Uterus (tissue), 2 donors: ENCODE measurements around the gene HDGFL2.

Experiments
- CTCF ChIP-seq, 4 experiments: fragments of 200-600 bp in 2 of 4; fragments of 450-650 bp in 2 of 4; sonication (generic) in 2 of 4; IDR thresholded peaks; one replicate each; pipeline ENCODE4 v1.5.1; 2016 to 2019; ENCODE audit warnings: antibody characterized with exemption in 4 of 4, mild to moderate bottlenecking in 2 of 4, moderate library complexity in 1 of 4
- POLR2A ChIP-seq, 2 donors: fragments of 450-650 bp; IDR thresholded peaks; one replicate each; pipeline ENCODE4 v1.6.1; 2016; ENCODE audit warnings: antibody characterized with exemption in 2 of 2, mild to moderate bottlenecking in 1 of 2, moderate library complexity in 1 of 2

GRCh38 chr19:4518345-4519171 is 46.5 kb downstream of the HDGFL2 start, which contains the start of gene PLIN4:
- TF ChIP-seq CTCF (IDR thresholded peaks at IDR 0.05) (peak in 1 of 4 experiments; percentile 11), POLR2A (IDR thresholded peaks at IDR 0.05) (peak; percentile 20 to 80)
